ENCODE measurements around the gene FUT2.

The FUT2 gene

GRCh38 chr19:48726556-48726955 lies 30.8 kb downstream of the FUT2 start:
- DNase-seq (ENCODE audit: low read depth in 3 of 3), result no peak

- no peak for DNase-seq (ENCODE audit: low read depth in 3 of 3)
Observed at GRCh38 chr19:48728911-48729664, 33.3 kb downstream of the FUT2 start.

- no peak for DNase-seq (ENCODE audit: low read depth in 3 of 3)
Observed at GRCh38 chr19:48731452-48731851, 35.7 kb downstream of the FUT2 start.

- no peak for DNase-seq (ENCODE audit: low read depth in 3 of 3)
Observed at GRCh38 chr19:48734625-48735024, 38.9 kb downstream of the FUT2 start.

GRCh38 chr19:48735031-48735615 lies 39.4 kb downstream of the FUT2 start:
- DNase-seq (ENCODE audit: low read depth in 3 of 3), result no peak

GRCh38 chr19:48737360-48737998 lies 41.7 kb downstream of the FUT2 start:
- no peak for DNase-seq (ENCODE audit: low read depth in 3 of 3)

GRCh38 chr19:48738557-48739403 lies 43.0 kb downstream of the FUT2 start:
- peak; percentile 83 to 95 (median 91) for DNase-seq (ENCODE audit: low read depth in 3 of 3)

GRCh38 chr19:48739404-48740163 lies 43.8 kb downstream of the FUT2 start:
- no peak for DNase-seq (ENCODE audit: low read depth in 3 of 3)

GRCh38 chr19:48740164-48740972 lies 44.6 kb downstream of the FUT2 start, which contains the start of gene RASIP1:
TSS of gene RASIP1 (minus strand) at chr19:48740610. CDS start at chr19:48740282, 328 bp downstream.
- DNase-seq (ENCODE audit: low read depth in 3 of 3), result no peak

- peak in 1 of 3 experiments; percentile 35 for DNase-seq (ENCODE audit: low read depth in 3 of 3)
Observed at GRCh38 chr19:48741129-48741999, 45.6 kb downstream of the FUT2 start.

- DNase-seq (ENCODE audit: low read depth in 3 of 3), result no peak
Observed at GRCh38 chr19:48742096-48742495, 46.3 kb downstream of the FUT2 start.

- DNase-seq (ENCODE audit: low read depth in 3 of 3), result peak in 2 of 3 experiments; percentile 35 to 39
Observed at GRCh38 chr19:48745208-48745995, 49.6 kb downstream of the FUT2 start.

GRCh38 chr19:48746110-48746509 lies 50.3 kb downstream of the FUT2 start:
- DNase-seq (ENCODE audit: low read depth in 3 of 3), result no peak

GRCh38 chr19:48746738-48747575 lies 51.2 kb downstream of the FUT2 start, which contains the start of gene IZUMO1:
TSS of gene IZUMO1 (minus strand) at chr19:48746909. CDS start at chr19:48745859, 1,050 bp downstream.
- peak in 2 of 3 experiments; percentile 28 to 50 for DNase-seq (ENCODE audit: low read depth in 3 of 3)

GRCh38 chr19:48749571-48750198 lies 53.9 kb downstream of the FUT2 start:
- no peak for DNase-seq (ENCODE audit: low read depth in 3 of 3)

GRCh38 chr19:48750351-48750750 lies 54.6 kb downstream of the FUT2 start:
- no peak for DNase-seq (ENCODE audit: low read depth in 3 of 3)

Measured in stimulated activated CD4-positive, alpha-beta T cell treated with anti-CD3 and anti-CD28 coated beads, TNF-alpha, amount 100 ng/mL, for 24 hours (primary cell).